SU-DHL-6 (cell line): Measurements from ENCODE around the gene C18orf54.
"Not testable (repeated sequence)": the region's sequence is repeated elsewhere in the genome, so short reads cannot be mapped to it uniquely, and the experiment has no call there.

Experiments
- H2AFZ ChIP-seq: fragments of 200-600 bp; sonication (generic); 2 replicates; pipeline ENCODE4 v1.6.1; 2014; ENCODE audit warnings: low read depth, mild to moderate bottlenecking, moderate library complexity, mixed read lengths, antibody characterized with exemption, low read length; ENCODE audit not compliant: severe bottlenecking
- H3F3A ChIP-seq: fragments of 200-600 bp; shearing (Covaris generic); 2 replicates; pipeline ENCODE4 v1.6.0; 2016; ENCODE audit warnings: antibody characterized with exemption, mild to moderate bottlenecking; ENCODE audit not compliant: insufficient read depth
- H3K27ac ChIP-seq: fragments of 200-600 bp; sonication (generic); 2 replicates; pipeline ENCODE4 v1.5.1; 2016; ENCODE audit warnings: low read depth, mild to moderate bottlenecking, low read length, moderate library complexity, mixed read lengths
- H3K27me3 ChIP-seq: fragments of 200-600 bp; sonication (generic), shearing (Covaris generic); 2 replicates; pipeline ENCODE4 v1.6.0; 2014; ENCODE audit warnings: mild to moderate bottlenecking, low read length
- H3K36me3 ChIP-seq: fragments of 200-600 bp; sonication (generic); 2 replicates; pipeline ENCODE4 v1.6.1; 2014; ENCODE audit warnings: mild to moderate bottlenecking, low read length, mixed read lengths
- H3K4me2 ChIP-seq: fragments of 300-600, 200-600 bp; shearing (Covaris generic), sonication (generic); 2 replicates; pipeline ENCODE4 v1.6.0; 2014; ENCODE audit warnings: low read length, low read depth, mild to moderate bottlenecking; ENCODE audit not compliant: poor library complexity, severe bottlenecking
- H3K4me3 ChIP-seq: fragments of 200-600 bp; sonication (generic); 2 replicates; pipeline ENCODE4 v1.5.1; 2014; ENCODE audit warnings: antibody characterized with exemption, low read length, mild to moderate bottlenecking, mixed read lengths; ENCODE audit not compliant: insufficient read depth, poor library complexity, severe bottlenecking
- H3K79me2 ChIP-seq: fragments of 200-600 bp; sonication (generic); 2 replicates; pipeline ENCODE4 v1.6.1; 2014; ENCODE audit warnings: mild to moderate bottlenecking, low read length, moderate library complexity; ENCODE audit not compliant: insufficient read depth
- H3K9ac ChIP-seq: fragments of 200-600 bp; sonication (generic); 2 replicates; pipeline ENCODE4 v1.7.0; 2014; ENCODE audit warnings: mild to moderate bottlenecking, low read length
- H3K9me2 ChIP-seq: fragments of 200-600 bp; sonication (generic); replicated peaks from 2 replicates; pipeline ENCODE4 v1.6.1; 2014; ENCODE audit warnings: low read length; ENCODE audit not compliant: insufficient read depth
- H3K9me3 ChIP-seq: fragments of 200-600 bp; sonication (generic); 2 replicates; pipeline ENCODE4 v1.6.1; 2014; ENCODE audit warnings: low read length, mixed read lengths; ENCODE audit not compliant: insufficient read depth
- H4K20me1 ChIP-seq: fragments of 200-600 bp; sonication (generic); 2 replicates; pipeline ENCODE4 v1.6.1; 2014; ENCODE audit warnings: low read depth, mild to moderate bottlenecking, antibody characterized with exemption, low read length, moderate library complexity, mixed read lengths
- CTCF ChIP-seq: fragments of 200-600 bp; sonication (generic); IDR thresholded peaks from one replicate; pipeline ENCODE4 v1.5.1; 2017; ENCODE audit warnings: antibody characterized with exemption, mild to moderate bottlenecking, low read length, moderate library complexity; ENCODE audit not compliant: insufficient read depth, poor library complexity, severe bottlenecking
- EZH2phosphoT487 ChIP-seq: fragments of 200-600 bp; sonication (generic), shearing (Covaris generic); conservative IDR thresholded peaks from 2 replicates; pipeline ENCODE4 v1.6.1; 2018; ENCODE audit warnings: mild to moderate bottlenecking, antibody characterized with exemption, low read length, moderate library complexity, mixed read lengths

C18orf54 gene

GRCh38 chr18:54386043-54386442, 28.3 kb downstream of the C18orf54 start:
- no peaks in the 10 kb centered on the region for H3K36me3 ChIP-seq
- no peaks in the 10 kb centered on the region for H3K79me2 ChIP-seq
- no peaks in the 10 kb centered on the region for H3K9me3 ChIP-seq
- no peak overlapping the region for H3K4me2 ChIP-seq
- no peak overlapping the region for H2AFZ ChIP-seq
- no peaks in the 10 kb centered on the region for H3F3A ChIP-seq
- H3K27me3 ChIP-seq: no peaks in the 10 kb centered on the region
- H3K27ac ChIP-seq: no peak overlapping the region
- H4K20me1 ChIP-seq: no peaks in the 10 kb centered on the region
- no peak for TF ChIP-seq CTCF
- TF ChIP-seq EZH2phosphoT487: no peak
- H3K9ac ChIP-seq: no peak overlapping the region
- no peak overlapping the region for H3K4me3 ChIP-seq
- no peaks in the 10 kb centered on the region for H3K9me2 ChIP-seq

- H3K27me3 ChIP-seq, H3K79me2 ChIP-seq, H4K20me1 ChIP-seq, H3F3A ChIP-seq, H3K27ac ChIP-seq, H3K4me3 ChIP-seq, H3K9me3 ChIP-seq, H3K4me2 ChIP-seq, H2AFZ ChIP-seq, H3K9me2 ChIP-seq, H3K9ac ChIP-seq, H3K36me3 ChIP-seq: not testable (repeated sequence)
Observed at GRCh38 chr18:54386800-54387495, 29.2 kb downstream of the C18orf54 start.

- Histone ChIP-seq H3K9me3 (no peaks in the 10 kb centered on the region), H2AFZ (no peak overlapping the region), H3F3A (no peaks in the 10 kb centered on the region), H3K9ac (no peak overlapping the region), H3K27me3 (no peaks in the 10 kb centered on the region), H3K79me2 (no peaks in the 10 kb centered on the region), H4K20me1 (no peaks in the 10 kb centered on the region), H3K27ac (no peak overlapping the region), H3K9me2 (no peaks in the 10 kb centered on the region), H3K4me2 (no peak overlapping the region), H3K4me3 (no peak overlapping the region), H3K36me3 (no peaks in the 10 kb centered on the region)
- TF ChIP-seq CTCF (no peak), EZH2phosphoT487 (no peak)
Observed at GRCh38 chr18:54387631-54388030, 29.9 kb downstream of the C18orf54 start.

- H3K27ac ChIP-seq: no peak overlapping the region
- TF ChIP-seq CTCF (no peak), EZH2phosphoT487 (no peak)
- H4K20me1 ChIP-seq: no peaks in the 10 kb centered on the region
- no peak overlapping the region for H3K4me2 ChIP-seq
- H3K9me2 ChIP-seq: no peaks in the 10 kb centered on the region
- no peak overlapping the region for H3K9ac ChIP-seq
- no peaks in the 10 kb centered on the region for H3K79me2 ChIP-seq
- H2AFZ ChIP-seq: no peak overlapping the region
- H3F3A ChIP-seq: no peaks in the 10 kb centered on the region
- no peak overlapping the region for H3K4me3 ChIP-seq
- H3K27me3 ChIP-seq: no peaks in the 10 kb centered on the region
- H3K9me3 ChIP-seq: no peaks in the 10 kb centered on the region
- H3K36me3 ChIP-seq: no peaks in the 10 kb centered on the region
Observed at GRCh38 chr18:54388203-54389142, 30.8 kb downstream of the C18orf54 start.
